GM21576 (cell line): ENCODE data around the gene XPO5.
"Not testable (repeated sequence)": the region's sequence is repeated elsewhere in the genome, so short reads cannot be mapped to it uniquely, and the experiment has no call there.

Source experiments
- ATAC-seq: cut with Tn5 transposase; IDR thresholded peaks from one replicate; pipeline ENCODE4 v1.9.1; 2021; ENCODE audit warnings: mild to moderate bottlenecking, moderate library complexity; ENCODE audit not compliant: unreplicated experiment

XPO5 gene

DNA sequence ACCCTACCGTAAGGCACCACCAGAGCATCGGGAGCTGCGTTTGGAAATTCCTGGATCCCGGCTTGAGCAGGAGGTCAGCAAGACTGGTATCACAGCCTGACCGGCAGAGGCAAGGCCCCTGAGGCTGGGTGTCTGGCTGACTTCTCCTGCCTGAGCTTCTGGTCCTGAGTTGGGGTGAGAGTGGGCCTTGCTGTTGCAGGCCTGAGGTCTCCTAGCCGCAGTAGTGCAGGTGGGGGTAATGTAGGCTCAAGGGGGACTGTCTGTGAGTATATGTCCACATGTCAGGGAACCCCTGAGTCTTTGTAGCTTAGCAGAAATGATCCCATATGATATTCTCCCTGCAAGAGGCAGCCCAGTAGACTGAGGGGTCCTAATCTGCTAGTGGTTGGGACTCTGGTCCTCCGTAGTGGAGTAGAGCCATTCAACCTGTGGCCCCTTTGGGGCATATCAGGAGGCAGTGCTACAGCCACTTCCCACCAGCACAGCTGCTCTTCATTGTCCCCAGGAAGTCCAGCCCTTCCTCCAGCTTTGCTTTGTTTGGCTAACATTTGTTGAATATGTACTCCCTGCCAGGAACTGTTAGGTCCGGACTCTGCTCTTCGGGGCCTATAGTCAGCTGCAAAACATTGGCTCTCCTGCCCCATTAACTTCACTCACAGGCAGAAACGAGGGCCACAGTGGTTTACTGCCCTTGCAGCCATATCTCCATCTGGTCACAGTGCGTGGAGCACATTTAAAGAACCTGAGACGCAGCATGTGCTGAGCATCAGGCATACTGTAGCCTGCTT is 76.6 kb downstream of the XPO5 start:
- no peak for ATAC-seq

DNA sequence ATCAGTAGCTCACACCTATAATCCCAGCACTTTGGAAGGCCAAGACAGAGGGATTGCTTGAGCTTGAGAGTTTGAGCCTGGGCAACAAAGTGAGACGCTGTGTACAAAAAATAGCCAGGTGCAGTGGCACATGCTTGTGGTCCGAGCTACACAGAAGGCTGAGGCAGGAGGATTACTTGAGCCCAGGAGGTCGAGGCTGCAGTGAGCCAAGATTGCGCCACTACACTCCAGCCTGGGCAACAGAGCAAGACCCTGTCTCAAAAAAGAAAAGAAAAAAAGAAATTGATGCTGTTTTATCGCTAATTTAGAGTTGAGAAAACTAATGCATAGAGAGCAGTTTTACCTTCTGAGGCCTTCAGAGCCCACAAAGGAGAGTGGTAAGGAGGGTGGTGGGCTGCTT is 77.5 kb downstream of the XPO5 start:
- not testable (repeated sequence) for ATAC-seq

DNA sequence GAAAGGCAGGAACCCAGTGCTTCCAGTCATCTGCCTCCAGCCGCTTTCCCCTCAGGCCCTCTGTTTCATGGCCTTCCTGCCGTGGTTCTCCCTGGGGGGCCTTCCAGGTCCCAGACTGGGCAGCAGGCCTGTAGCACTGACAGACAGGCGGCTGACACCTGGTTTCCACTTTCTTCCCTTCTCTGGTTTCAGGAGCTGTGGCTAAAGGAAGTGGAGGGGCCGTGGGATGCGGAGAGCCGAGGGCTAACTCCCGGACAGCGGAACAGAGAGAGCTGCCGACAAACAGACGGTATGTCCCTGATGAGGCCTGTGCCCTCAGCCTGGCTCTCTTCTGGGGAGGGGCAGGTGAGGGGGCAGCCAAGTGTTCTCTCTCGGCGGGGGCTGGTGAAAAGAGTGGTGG is 78.1 kb downstream of the XPO5 start:
- no peak for ATAC-seq

GRCh38 chr6:43497129-43497396 is 78.8 kb downstream of the XPO5 start:
- no peak for ATAC-seq

DNA sequence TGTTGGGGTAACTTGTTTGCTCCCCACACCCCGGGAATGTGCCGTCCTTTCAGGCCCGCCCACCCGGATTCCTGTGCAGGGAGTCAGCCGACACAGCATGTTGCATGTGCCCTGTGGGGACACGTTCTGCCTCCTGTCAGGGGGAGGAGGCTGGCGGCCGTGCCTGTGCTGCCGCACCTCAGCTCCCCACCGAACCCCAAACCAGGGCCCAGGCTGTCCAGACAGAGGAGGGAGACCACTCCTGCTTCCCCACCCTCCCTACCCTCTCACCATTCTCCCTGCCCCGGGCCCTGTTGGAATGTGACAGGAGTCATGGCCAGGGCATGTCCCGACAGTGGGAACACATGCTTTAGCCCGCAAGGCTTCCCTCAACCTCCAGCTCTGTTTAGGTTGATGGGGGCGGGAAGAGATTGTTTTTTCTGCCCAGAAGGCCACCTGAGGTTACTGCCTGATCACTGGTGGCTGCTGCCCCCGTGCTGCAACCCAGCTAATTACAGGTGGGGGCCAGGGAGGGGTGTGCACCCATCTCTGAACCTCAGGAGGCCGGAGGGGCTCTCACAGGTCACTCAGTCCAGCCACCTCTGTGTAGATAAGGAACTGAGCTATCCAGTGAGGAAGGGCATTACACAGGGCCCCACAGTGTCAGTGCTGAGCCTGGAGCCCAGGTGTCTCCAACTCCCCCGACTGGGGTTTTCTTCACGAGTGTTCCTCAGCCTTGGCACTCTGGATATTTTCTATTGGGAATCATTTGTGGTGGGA is 79.3 kb downstream of the XPO5 start:
- ATAC-seq: no peak

DNA sequence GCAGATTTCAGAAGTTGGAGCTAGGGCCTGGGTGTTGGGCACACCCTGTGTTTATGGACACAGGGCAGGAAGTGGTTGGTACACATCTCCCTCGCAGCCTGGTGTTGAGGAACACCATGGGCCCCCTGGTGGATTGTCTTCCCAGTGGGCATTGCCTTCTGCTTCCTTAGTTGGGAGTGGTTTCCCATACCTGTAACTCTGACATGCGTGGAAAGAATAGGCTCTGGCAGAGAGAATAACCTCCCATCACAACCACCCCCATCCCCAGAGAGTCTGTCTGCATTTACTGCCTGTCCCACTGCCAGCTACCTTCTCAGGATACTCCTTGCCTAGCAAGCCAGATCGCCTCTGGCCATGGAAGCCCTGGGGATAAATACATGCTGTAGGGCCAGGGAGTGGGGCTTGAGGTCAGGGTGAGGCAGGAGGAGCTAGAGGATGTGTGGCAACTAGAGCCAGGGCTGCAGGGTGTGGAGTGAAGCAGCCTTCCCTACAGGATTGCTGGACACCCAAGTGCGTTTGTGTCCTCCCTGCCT is 80.4 kb downstream of the XPO5 start:
- ATAC-seq: no peak

DNA sequence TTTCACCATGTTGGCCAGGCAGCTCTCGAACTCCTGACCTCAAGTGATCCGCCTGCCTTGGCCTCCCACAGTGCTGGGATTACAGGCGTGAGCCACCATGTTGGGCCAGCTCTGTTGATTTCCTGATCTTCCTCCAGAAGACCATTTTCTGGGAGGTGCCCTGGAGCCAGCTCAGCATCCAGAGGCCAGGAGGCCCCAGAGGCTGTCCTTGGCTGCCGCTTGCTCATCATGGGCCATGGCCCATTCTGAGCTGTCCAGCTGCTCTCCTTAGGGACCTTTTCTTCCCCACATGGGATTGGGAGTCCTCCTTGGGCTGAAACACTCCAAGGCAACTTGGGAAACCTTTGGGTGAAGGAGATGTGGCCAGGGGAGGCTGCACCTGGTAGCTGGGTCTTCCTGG is 81.1 kb downstream of the XPO5 start:
- ATAC-seq: no peak

DNA sequence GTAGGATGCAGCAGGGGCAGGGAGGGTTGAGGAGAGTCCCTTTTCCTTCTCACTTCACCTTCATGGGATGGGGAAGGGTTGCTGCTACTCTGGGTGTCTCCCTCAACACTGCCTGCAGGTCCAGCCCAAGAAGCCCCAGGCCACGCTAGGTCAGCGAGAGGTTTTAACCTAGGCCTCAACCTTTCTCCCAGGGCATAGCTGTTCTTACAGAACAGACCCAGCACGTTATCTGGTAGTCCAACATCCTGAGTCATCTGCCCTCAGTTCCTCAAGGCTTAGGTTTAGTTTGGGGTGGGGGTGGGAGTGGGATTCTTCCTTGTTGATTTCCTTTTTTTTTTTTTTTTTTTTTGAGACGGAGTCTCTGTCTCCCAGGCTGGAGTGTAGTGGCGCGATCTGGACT is 81.5 kb downstream of the XPO5 start:
- ATAC-seq: no peak

DNA sequence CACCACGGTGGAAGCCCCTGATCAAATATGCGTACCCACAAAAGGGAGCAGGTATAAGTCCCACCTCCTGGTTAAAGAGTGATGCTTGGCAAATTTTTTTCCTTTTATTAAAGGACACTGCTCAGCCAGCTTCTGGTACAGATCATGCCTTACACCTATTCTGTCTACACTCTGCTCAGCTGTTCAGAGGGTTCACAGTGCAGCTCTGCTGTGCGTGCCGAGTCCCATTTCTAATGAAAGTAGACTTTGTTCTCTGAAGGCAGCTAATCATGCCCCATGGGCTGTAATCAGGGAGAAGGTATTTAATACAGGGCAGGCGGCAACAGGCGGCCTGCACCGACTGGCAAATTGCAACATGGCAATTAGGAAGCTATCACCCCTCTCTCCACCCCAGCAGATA is 82.0 kb downstream of the XPO5 start:
- no peak for ATAC-seq

DNA sequence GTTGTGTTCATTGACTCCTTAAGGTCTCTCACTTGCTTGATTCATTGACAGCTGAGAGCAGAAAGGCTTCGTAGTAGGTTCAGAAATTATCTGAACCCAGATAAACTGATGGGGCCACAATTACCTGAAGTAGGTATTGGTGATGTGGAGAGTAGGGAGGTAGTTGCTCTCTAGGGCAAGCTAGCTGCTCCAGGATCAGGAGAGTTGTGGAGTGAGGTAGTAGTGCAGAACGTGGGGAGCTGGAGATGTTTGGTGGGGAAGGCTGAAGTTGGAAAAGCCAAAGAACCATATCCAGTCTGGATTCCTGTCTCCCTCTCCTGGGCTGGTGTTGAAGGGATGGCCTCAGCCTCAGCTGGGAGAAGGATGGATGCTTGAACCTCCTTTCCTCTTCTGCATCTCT is 82.6 kb downstream of the XPO5 start:
- ATAC-seq: no peak

GRCh38 chr6:43492673-43493072 is 83.2 kb downstream of the XPO5 start:
- no peak for ATAC-seq

DNA sequence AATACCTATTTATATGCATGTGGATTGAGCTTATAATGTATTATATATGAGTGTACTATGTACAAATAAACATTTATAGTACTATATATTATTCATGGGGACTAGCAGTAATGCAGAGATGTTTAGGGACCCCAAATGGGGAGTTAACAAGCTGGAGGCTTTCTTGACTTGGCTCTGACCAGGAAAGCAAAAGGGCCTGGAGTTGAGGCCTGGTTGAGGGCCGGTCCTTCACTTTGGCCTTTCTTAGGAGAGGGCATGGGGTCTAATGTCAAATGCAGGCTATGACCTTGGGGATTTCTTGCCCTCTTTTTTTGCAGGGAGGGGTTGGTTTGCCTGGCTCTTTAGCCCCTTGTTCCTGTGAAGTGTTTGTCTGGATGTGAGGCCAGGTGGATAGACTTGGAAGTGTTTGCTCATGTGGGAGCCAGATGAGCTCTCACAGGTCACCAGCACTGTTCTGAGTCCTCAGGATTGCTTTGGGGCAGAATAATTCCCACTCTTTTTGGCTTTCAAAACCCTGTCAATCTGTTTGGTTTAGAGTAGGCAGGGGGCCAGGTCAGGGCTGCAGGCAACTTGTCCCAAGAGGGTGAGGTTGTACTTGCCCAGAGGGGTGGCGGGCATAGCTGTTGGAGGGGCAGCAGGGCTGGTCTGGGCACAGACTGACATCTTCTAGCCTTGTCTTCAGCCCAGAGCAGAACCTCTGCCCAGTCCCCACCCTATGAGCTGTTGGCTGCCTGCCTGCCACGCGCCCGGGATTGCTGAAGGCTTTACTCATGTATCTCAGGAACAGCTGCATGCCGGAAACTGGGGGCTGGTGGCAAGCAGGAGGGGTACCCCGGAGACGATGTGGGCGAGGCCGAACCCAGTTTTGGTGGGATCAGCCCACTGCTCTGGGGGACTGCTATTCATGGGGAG is 83.8 kb downstream of the XPO5 start:
- no peak for ATAC-seq

- ATAC-seq: no peak
These were observed 85.3 kb downstream of the XPO5 start for GRCh38 chr6:43490523-43490939.

DNA sequence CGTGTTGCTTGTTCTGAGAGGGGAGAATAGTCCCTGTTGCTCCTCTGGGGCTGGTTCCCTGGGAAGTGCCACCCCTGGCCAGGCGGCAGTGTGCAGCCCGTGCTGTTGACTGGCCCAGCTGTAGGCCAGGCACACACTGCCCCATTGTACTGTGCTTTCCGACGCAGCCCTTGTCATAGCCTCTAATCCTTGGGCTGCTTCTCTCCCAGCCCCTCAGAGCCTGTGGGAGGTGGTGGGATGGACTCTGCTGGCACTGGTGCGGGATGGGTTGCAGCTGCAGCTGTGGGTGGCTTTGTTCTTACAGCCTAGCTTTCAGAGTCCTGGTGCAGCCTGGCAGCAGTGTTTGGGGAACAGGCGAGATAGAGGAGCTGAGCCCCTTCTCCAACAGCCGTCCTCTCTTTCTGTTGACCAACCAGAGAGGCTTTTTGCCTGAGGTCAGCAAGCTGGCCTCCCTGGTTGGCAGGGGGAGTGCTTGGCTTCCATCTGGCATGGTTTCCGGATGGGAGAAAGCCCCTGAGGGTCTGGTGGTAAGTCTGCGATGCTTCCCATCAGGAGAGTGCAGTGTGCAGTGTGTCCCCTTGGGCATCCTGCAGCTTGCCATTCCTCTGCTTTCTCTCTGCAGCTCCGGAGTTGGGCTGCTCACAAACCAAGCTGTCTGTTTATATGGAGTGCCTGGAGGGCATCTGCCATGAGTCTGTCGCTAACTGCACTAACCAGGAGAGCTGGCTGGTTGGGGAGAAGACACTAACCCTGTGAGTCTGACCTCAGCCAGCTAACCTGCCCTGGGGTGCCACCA is 86.4 kb downstream of the XPO5 start:
- ATAC-seq: no peak

GRCh38 chr6:43488667-43489276 is 87.1 kb downstream of the XPO5 start:
- no peak for ATAC-seq

GRCh38 chr6:43481591-43482236 is 94.1 kb downstream of the XPO5 start:
- no peak for ATAC-seq

GRCh38 chr6:43481075-43481474 is 94.8 kb downstream of the XPO5 start:
- no peak for ATAC-seq

GRCh38 chr6:43478008-43478372 is 97.8 kb downstream of the XPO5 start:
- no peak for ATAC-seq

DNA sequence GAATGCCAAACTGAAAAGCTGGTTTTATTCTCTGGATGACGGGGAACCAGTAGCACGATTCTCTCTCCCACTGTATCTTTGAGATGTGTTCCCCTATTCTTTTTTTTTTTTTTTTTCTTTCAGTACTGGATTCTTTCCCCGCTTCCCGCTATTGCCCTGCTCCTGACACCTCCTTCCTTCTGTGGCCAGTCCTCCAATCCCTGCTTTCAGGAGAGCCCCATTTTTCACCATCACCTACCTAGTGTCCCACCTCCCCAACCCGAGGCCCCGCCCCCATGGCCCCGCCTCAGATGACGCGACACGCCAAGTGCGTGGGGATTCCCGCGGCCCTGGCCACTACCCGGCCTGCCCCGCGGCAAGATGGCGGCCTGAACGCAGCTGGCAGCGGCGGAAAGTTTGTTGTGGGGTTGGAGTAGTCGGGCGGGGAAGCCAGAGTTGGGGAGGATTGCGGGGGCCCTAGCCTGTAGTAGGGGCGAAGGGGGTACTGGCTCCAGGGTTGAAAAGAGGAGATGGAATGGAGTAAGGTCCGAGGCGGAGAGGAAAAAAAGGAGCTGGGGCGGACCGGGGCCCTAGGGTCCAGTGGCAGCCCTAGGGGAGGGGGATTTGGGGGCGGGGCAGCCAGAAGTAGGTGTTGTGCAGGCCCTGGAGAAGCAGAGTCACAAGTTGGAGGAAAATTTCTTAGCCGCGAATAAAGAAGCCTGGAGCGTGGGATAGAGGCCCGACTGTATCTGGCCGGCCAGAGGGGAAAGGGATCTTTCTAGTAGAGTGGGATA is 98.4 kb downstream of the XPO5 start, which contains the start of gene TJAP1:
Gene TJAP1, plus strand, starts transcription at position 336 of the 773 bp plus-strand sequence. CDS start 21,432 bp downstream, outside the sequence.
- ATAC-seq: peak; percentile 95
